ENCODE results near the gene CLDN15.

- TF ChIP-seq CTCF (IDR thresholded peaks at IDR 0.05) (no peak), EP300 (IDR thresholded peaks at IDR 0.05) (no peak), POLR2A (IDR thresholded peaks at IDR 0.05) (no peak)
Observed at GRCh38 chr7:101223528-101223927, 14.1 kb downstream of the CLDN15 start.
